Stimulated activated CD8-positive, alpha-beta memory T cell treated with anti-CD3 and anti-CD28 coated beads, Interleukin-4, amount 100 ng/mL, for 4 hours (primary cell): ENCODE data around the gene PPIP5K2.
"Not testable (repeated sequence)": the region's sequence is repeated elsewhere in the genome, so short reads cannot be mapped to it uniquely, and the experiment has no call there.

Source experiments
- DNase-seq, 2 donors: peaks; one replicate each; pipeline ENCODE4 v3.0.0-alpha.2; 2020; ENCODE audit warnings: low read depth in 2 of 2, low spot score in 1 of 2

PPIP5K2 gene

GRCh38 chr5:103119765-103120606 is at the start of gene PPIP5K2, which contains the start of gene GIN1:
PPIP5K2 (plus strand) TSS chr5:103120301; CDS start chr5:103129590, 9,289 bp downstream.
GIN1 (minus strand) TSS chr5:103120138; CDS start chr5:103108707, 11,431 bp downstream.
- DNase-seq = peak; percentile 92 to 96

- not testable (repeated sequence) for DNase-seq
Measured at GRCh38 chr5:103073500-103073899, 46.6 kb upstream of the PPIP5K2 start.

- DNase-seq = no peak
Measured at GRCh38 chr5:103075442-103075841, 44.7 kb upstream of the PPIP5K2 start.

- no peak for DNase-seq
Measured at GRCh38 chr5:103079796-103080195, 40.3 kb upstream of the PPIP5K2 start.

- no peak for DNase-seq
Measured at GRCh38 chr5:103086547-103086946, 33.6 kb upstream of the PPIP5K2 start.

- DNase-seq = no peak
Measured at GRCh38 chr5:103089272-103089671, 30.8 kb upstream of the PPIP5K2 start.

GRCh38 chr5:103090791-103091190 is 29.3 kb upstream of the PPIP5K2 start:
- no peak for DNase-seq

GRCh38 chr5:103092676-103093075 is 27.4 kb upstream of the PPIP5K2 start:
- DNase-seq = no peak

GRCh38 chr5:103093727-103094126 is 26.4 kb upstream of the PPIP5K2 start:
- DNase-seq = no peak

- no peak for DNase-seq
Measured at GRCh38 chr5:103094737-103095136, 25.4 kb upstream of the PPIP5K2 start.

GRCh38 chr5:103098993-103099392 is 21.1 kb upstream of the PPIP5K2 start:
- DNase-seq = no peak

GRCh38 chr5:103101079-103101750 is 18.9 kb upstream of the PPIP5K2 start:
- no peak for DNase-seq

- no peak for DNase-seq
Measured at GRCh38 chr5:103102234-103102633, 17.9 kb upstream of the PPIP5K2 start.

GRCh38 chr5:103108086-103108485 is 12.0 kb upstream of the PPIP5K2 start:
- no peak for DNase-seq

- no peak for DNase-seq
Measured at GRCh38 chr5:103109277-103109676, 10.8 kb upstream of the PPIP5K2 start.

- no peak for DNase-seq
Measured at GRCh38 chr5:103110403-103110802, 9.7 kb upstream of the PPIP5K2 start.

- no peak for DNase-seq
Measured at GRCh38 chr5:103111468-103111867, 8.6 kb upstream of the PPIP5K2 start.

GRCh38 chr5:103112910-103113309 is 7.2 kb upstream of the PPIP5K2 start:
- DNase-seq = no peak

- DNase-seq = no peak
Measured at GRCh38 chr5:103114440-103114839, 5.7 kb upstream of the PPIP5K2 start.

GRCh38 chr5:103117471-103117991 is 2.6 kb upstream of the PPIP5K2 start:
- no peak for DNase-seq

GRCh38 chr5:103119070-103119764 is 884 bp upstream of the PPIP5K2 start:
- DNase-seq = no peak
